ENCODE data around the gene C3orf20.

Gene C3orf20

GRCh38 chr3:14819671-14820070, 144.7 kb downstream of the C3orf20 start:
- no peak for DNase-seq

GRCh38 chr3:14820156-14820555, 145.2 kb downstream of the C3orf20 start:
- no peak for DNase-seq

- no peak for DNase-seq
These were observed 146.2 kb downstream of the C3orf20 start for GRCh38 chr3:14821151-14821550.

GRCh38 chr3:14822134-14822533, 147.2 kb downstream of the C3orf20 start:
- DNase-seq = no peak
